ENCODE results near the gene WDR26.

DNA sequence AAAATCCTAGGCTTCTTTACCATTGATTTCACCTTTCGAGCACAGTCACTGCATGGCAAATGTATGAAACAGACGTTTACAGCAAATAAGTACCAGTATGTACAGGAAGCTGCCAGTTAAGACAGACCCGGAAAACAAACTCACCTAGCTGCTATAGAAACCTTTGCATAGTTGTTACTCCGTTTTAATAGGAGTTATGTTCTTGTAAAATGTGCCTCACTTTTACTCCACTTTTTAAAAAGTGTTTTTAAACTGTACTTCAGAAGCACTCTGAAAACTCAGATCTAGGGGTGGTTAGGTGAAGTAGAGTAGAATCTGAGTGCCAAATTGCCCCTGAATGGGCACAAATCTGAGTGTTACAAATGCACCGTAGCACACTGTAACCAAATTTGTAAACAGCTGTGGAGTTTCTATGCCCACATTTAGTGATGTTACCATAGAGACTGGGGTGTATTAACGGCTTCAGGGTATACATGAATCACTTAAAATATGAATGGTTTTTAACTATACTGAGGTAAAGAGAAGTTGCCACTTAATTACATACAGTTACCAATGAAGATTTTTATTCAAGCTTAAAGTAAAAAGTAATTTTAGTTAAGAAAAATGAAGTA is 47.2 kb downstream of the WDR26 start:
- TF ChIP-seq POLR2AphosphoS5 (IDR thresholded peaks at IDR 0.05; ENCODE audit: low read depth, low read length) (no peak), FOXP2 (optimal IDR thresholded peaks at IDR 0.05; ENCODE audit: borderline replicate concordance, extremely low read depth, extremely low read length, insufficient read depth) (no peak), TAF1 (IDR thresholded peaks at IDR 0.05; ENCODE audit: borderline replicate concordance, insufficient read depth, low read length) (no peak)

Data from PFSK-1 (cell line).